B cell (primary cell): ENCODE measurements around the gene PNMA6A. TPM values are rescaled to one million over a fixed set of nuclear protein-coding genes. Genes with fewer than 3 reads are reported as not detected.
"Not testable (repeated sequence)": the region's sequence is repeated elsewhere in the genome, so short reads cannot be mapped to it uniquely, and the experiment has no call there.

Source experiments
- ATAC-seq: fragments of 200-7000 bp; cut with Tn5 transposase; one replicate; pipeline ENCODE4 v1.10.0; 2021; ENCODE audit warnings: low read depth, mild to moderate bottlenecking, moderate number of reproducible peaks, moderate library complexity
- CTCF ChIA-PET: fragments of 350-600 bp; sonication (Branson Sonifier 250); formaldehyde crosslinking; loops from one replicate; lab custom pipeline; 2021; ENCODE audit warnings: antibody characterized with exemption, inconsistent platforms; lab: Charles Lee
- POLR2A ChIA-PET: fragments of 350-600 bp; sonication (Branson Sonifier 250); formaldehyde crosslinking; loops from one replicate; lab custom pipeline; 2021; ENCODE audit warnings: antibody characterized with exemption; lab: Charles Lee
- DNase-seq: peaks from one replicate; pipeline ENCODE4 v3.0.0; 2013
- H2AFZ ChIP-seq: 2 replicates; pipeline ENCODE4 v1.6.1; 2012; ENCODE audit warnings: mild to moderate bottlenecking, low read depth, low read length; ENCODE audit not compliant: insufficient read depth, poor library complexity, severe bottlenecking
- H3K27ac ChIP-seq, 2 donors: 1 replicate in 1 of 2; 2 replicates in 1 of 2; pipeline ENCODE4 v1.5.1; 2012 to 2013; ENCODE audit warnings: low read length in 2 of 2, mild to moderate bottlenecking in 2 of 2, moderate library complexity in 1 of 2
- H3K27me3 ChIP-seq, 4 experiments: fragments of 200-600 bp in 1 of 4; sonication (generic) in 1 of 4; replicated peaks in 1 of 4; 1 replicate in 2 of 4; 2 replicates in 2 of 4; pipeline versions ENCODE4 v1.6.1 to v1.7.0; 2013 to 2016; ENCODE audit warnings: low read length in 3 of 4, mild to moderate bottlenecking in 2 of 4, mixed read lengths in 1 of 4, moderate library complexity in 1 of 4; ENCODE audit not compliant: insufficient read depth in 4 of 4, control insufficient read depth in 3 of 4; ENCODE audit errors: control extremely low read depth in 1 of 4
- H3K36me3 ChIP-seq, 2 experiments: replicated peaks in 1 of 2; 1 replicate in 1 of 2; 2 replicates in 1 of 2; pipeline versions ENCODE4 v1.6.1 to v1.7.1; 2013; ENCODE audit warnings: low read length in 1 of 2; ENCODE audit not compliant: insufficient read depth in 2 of 2, control insufficient read depth in 1 of 2; ENCODE audit errors: control extremely low read depth in 1 of 2, extremely low read depth in 1 of 2
- H3K4me1 ChIP-seq, 2 donors: fragments of 200-600 bp in 1 of 2; sonication (generic) in 1 of 2; 1 replicate in 1 of 2; 2 replicates in 1 of 2; pipeline versions ENCODE4 v1.5.1 to v1.6.1; 2013 to 2017; ENCODE audit warnings: low read length in 2 of 2; ENCODE audit not compliant: control insufficient read depth in 2 of 2, insufficient read depth in 2 of 2
- H3K4me2 ChIP-seq: replicated peaks from 2 replicates; pipeline ENCODE3; 2012; ENCODE audit warnings: mild to moderate bottlenecking, low read depth, low read length; ENCODE audit not compliant: poor library complexity, severe bottlenecking
- H3K4me3 ChIP-seq, 5 experiments: fragments of 200-600 bp in 1 of 5; sonication (generic) in 1 of 5; 1 replicate in 3 of 5; 2 replicates in 2 of 5; pipeline versions ENCODE4 v1.5.1 to v1.7.0; 2011 to 2016; ENCODE audit warnings: low read length in 4 of 5, mild to moderate bottlenecking in 4 of 5, low read depth in 2 of 5, control low read depth in 1 of 5, moderate library complexity in 1 of 5; ENCODE audit not compliant: insufficient read depth in 1 of 5; ENCODE audit errors: control extremely low read depth in 1 of 5, extremely low read depth in 1 of 5
- H3K79me2 ChIP-seq: fragments of 200-600 bp; sonication (generic); one replicate; pipeline ENCODE4 v1.6.0; 2016; ENCODE audit warnings: low read length; ENCODE audit not compliant: control insufficient read depth, insufficient read depth
- H3K9ac ChIP-seq: fragments of 200-600 bp; sonication (generic); 2 replicates; pipeline ENCODE4 v1.6.1; 2017; ENCODE audit warnings: mild to moderate bottlenecking, low read length, moderate library complexity
- H3K9me3 ChIP-seq, 3 donors: one replicate each; pipeline versions ENCODE4 v1.6.1 to v1.7.1; 2013; ENCODE audit warnings: low read length in 2 of 3; ENCODE audit not compliant: control insufficient read depth in 2 of 3, insufficient read depth in 1 of 3; ENCODE audit errors: control extremely low read depth in 1 of 3
- H4K20me1 ChIP-seq: 2 replicates; pipeline ENCODE4 v1.6.0; 2012; ENCODE audit warnings: mild to moderate bottlenecking, low read length; ENCODE audit not compliant: insufficient read depth, control insufficient read depth, poor library complexity, severe bottlenecking
- H3K27ac Mint-ChIP-seq: one replicate; pipeline ENCODE4 v1.8.0; 2021; ENCODE audit warnings: mixed read lengths
- H3K27me3 Mint-ChIP-seq: one replicate; pipeline ENCODE4 v1.8.0; 2021; ENCODE audit warnings: mixed read lengths
- H3K4me1 Mint-ChIP-seq: one replicate; pipeline ENCODE4 v1.8.0; 2021; ENCODE audit warnings: mixed read lengths
- H3K4me3 Mint-ChIP-seq: one replicate; pipeline ENCODE4 v1.8.0; 2021; ENCODE audit warnings: mixed read lengths
- H3K9me3 Mint-ChIP-seq: one replicate; pipeline ENCODE4 v1.8.0; 2022; ENCODE audit warnings: mixed read lengths; ENCODE audit not compliant: insufficient read depth
- EZH2 ChIP-seq: IDR thresholded peaks from 2 replicates; pipeline ENCODE4 v1.6.1; 2012; ENCODE audit warnings: borderline replicate concordance, low read depth, mild to moderate bottlenecking, moderate library complexity, low read length; ENCODE audit not compliant: insufficient read depth, poor library complexity, severe bottlenecking
- WGBS: methylation state at CpG from one replicate; pipeline ENCODE4 v1.1.5; 2013; ENCODE audit warnings: missing lambda C conversion rate; ENCODE audit not compliant: insufficient coverage; 5-methylcytosine and 5-hydroxymethylcytosine counted together
- intact Hi-C: fragments of 100-400 bp; cut with micrococcal nuclease; formaldehyde crosslinking; loops from one replicate; pipeline ENCODE4 v1.10.0; 2022
- polyA plus RNA-seq: library from polyadenylated mRNA; depleted of rRNA; stranded (reverse); fragments of >200 nt; gene quantifications from 2 replicates; pipeline ENCODE4 v1.2.3, GENCODE V29; 2012
- total RNA-seq, 2 donors: library from RNA; stranded (reverse); fragments of 120-200 nt in 1 of 2; gene quantifications; 1 replicate in 1 of 2; 2 replicates in 1 of 2; pipeline versions ENCODE4 v1.2.3 to v1.2.4, GENCODE V29; 2013 to 2022
- TF ChIP-seq, protein P1 (sequence below): fragments of 200-600 bp; IDR thresholded peaks from one replicate; pipeline ENCODE4 v1.8.0; 2022; ENCODE audit warnings: antibody characterized with exemption, mild to moderate bottlenecking

The PNMA6A gene
- total and polyA plus RNA-seq, 2 donors (not counting 1 experiment from before 2014, with no cell fraction given): 0.12 to 0.20 TPM

DNA sequence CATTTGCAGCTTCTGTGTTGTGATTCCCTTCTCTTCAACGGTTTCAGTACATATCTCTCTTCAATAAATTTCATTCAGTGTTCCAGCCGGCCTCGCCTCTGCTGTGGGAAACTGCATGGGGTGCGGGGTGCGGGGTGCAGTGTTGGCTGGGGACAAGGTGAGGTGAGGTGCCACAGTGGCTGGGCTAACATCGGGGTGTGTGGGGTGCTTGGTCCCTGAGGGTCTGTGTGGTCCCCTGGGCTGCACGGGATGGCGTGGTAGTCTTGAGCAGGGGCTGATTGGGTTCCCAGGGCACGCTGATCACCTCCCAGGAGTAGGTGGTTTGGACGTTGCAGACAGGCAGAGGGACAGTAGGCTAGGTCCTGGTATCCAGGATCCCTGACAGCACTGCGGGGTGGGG lies 2.7 kb downstream of the PNMA6A start:
- no peak overlapping the region for H3K4me2 ChIP-seq
- Mint-ChIP-seq H3K27me3 (peaks cover 3% of the 10 kb centered on the region), H3K4me3 (no peak overlapping the region), H3K9me3 (no peaks in the 10 kb centered on the region), H3K4me1 (no peaks in the 10 kb centered on the region), H3K27ac (no peak overlapping the region)
- no peaks in the 10 kb centered on the region for H3K27me3 ChIP-seq
- no peaks in the 10 kb centered on the region for H3K9me3 ChIP-seq
- 98% methylated on average over 4 of the region's 11 CpGs for WGBS
- intact Hi-C loops: no loop called here
- H3K4me3 ChIP-seq: no peak overlapping the region
- POLR2A ChIA-PET: no interaction called here
- H3K27ac ChIP-seq: no peak overlapping the region
- no peak for DNase-seq
- no peak for ATAC-seq
- TF ChIP-seq, protein P1, sequence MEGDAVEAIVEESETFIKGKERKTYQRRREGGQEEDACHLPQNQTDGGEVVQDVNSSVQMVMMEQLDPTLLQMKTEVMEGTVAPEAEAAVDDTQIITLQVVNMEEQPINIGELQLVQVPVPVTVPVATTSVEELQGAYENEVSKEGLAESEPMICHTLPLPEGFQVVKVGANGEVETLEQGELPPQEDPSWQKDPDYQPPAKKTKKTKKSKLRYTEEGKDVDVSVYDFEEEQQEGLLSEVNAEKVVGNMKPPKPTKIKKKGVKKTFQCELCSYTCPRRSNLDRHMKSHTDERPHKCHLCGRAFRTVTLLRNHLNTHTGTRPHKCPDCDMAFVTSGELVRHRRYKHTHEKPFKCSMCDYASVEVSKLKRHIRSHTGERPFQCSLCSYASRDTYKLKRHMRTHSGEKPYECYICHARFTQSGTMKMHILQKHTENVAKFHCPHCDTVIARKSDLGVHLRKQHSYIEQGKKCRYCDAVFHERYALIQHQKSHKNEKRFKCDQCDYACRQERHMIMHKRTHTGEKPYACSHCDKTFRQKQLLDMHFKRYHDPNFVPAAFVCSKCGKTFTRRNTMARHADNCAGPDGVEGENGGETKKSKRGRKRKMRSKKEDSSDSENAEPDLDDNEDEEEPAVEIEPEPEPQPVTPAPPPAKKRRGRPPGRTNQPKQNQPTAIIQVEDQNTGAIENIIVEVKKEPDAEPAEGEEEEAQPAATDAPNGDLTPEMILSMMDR: no peak
- no peak for TF ChIP-seq EZH2
- no peaks in the 10 kb centered on the region for H4K20me1 ChIP-seq
- H3K4me1 ChIP-seq: no peaks in the 10 kb centered on the region
- H3K79me2 ChIP-seq: no peaks in the 10 kb centered on the region
- CTCF ChIA-PET: no interaction called here
- no peak overlapping the region for H3K9ac ChIP-seq
- no peaks in the 10 kb centered on the region for H3K36me3 ChIP-seq
- no peak overlapping the region for H2AFZ ChIP-seq

DNA sequence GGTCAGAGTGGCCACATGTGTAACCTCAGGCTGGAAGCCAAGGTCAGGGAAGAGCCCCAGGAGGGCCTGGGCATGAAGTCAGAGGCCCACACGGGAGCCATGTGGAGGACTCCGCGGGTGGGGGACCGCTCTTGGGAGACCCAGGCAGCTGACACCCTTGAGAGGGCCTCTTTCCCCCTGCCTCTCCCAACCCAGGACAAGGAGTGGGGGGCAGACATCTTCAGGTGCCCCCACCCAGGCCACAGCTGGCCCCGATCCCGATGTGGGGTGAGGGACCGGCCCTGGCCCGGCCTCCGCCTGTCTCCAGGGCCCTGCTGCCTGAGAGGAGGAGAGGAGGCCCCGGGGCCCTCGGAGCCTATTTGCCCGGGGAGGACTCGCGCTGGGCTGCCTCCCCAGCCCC lies 3.1 kb downstream of the PNMA6A start:
- Mint-ChIP-seq H3K4me1 (no peaks in the 10 kb centered on the region), H3K4me3 (no peak overlapping the region), H3K27ac (no peak overlapping the region), H3K27me3 (peaks cover 3% of the 10 kb centered on the region), H3K9me3 (no peaks in the 10 kb centered on the region)
- WGBS: no CpG with 5 or more reads among the region's 14 CpGs
- intact Hi-C loops: no loop called here
- Histone ChIP-seq H3K27me3 (no peaks in the 10 kb centered on the region), H3K4me1 (no peaks in the 10 kb centered on the region), H2AFZ (no peak overlapping the region), H3K9ac (no peak overlapping the region), H3K79me2 (no peaks in the 10 kb centered on the region), H3K4me3 (no peak overlapping the region), H3K9me3 (no peaks in the 10 kb centered on the region), H3K36me3 (no peaks in the 10 kb centered on the region), H4K20me1 (no peaks in the 10 kb centered on the region), H3K4me2 (no peak overlapping the region), H3K27ac (no peak overlapping the region)
- ChIA-PET CTCF (no interaction called here), POLR2A (no interaction called here)
- no peak for ATAC-seq
- TF ChIP-seq, protein P1: no peak
- no peak for TF ChIP-seq EZH2
- DNase-seq: no peak

DNA sequence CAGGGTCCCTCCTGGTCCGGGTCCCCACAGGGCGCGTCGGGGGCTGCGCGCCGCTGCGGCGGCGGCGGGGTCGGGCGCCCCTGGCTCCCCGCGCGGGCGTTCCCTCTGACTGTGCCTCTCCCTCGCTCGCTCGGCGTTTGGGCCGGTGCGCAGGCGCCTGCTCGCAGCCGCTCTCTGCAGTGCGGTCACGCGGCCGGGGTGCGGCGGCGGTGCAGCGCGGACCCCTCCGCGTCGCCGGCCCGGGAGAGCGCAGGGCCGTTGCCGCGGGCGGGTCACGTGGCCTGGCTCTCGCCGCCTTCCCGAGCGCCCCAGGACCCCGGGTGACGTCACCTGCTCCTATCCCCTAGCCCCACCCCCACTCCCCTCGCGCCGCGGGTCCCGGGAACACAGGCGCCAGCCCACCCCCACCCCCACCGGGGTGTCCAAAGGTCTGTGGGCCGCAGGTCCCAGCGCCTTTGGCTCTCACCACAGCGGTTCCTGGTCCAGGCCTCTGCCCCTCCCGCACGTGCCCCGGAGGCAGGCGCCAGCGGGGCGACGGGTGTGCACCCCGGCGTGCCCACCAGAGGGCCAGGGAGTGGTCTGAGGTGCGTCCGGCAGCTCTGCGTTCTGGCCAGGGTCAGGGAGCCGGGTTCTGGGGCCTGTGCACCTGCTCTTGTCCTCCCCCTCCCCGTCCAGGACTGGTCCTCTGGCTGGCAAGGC lies 5.3 kb downstream of the PNMA6A start:
- H3K9me3 ChIP-seq, H3K27me3 Mint-ChIP-seq, H3K9ac ChIP-seq, H3K27ac Mint-ChIP-seq, H3K4me1 ChIP-seq, H3K4me3 ChIP-seq, H3K4me3 Mint-ChIP-seq, H3K4me2 ChIP-seq, H3K36me3 ChIP-seq, H3K4me1 Mint-ChIP-seq, H3K9me3 Mint-ChIP-seq, intact Hi-C loops, H3K79me2 ChIP-seq, H3K27me3 ChIP-seq, H2AFZ ChIP-seq, CTCF ChIA-PET, H4K20me1 ChIP-seq, DNase-seq, H3K27ac ChIP-seq, POLR2A ChIA-PET: not testable (repeated sequence)
- no CpG with 5 or more reads among the region's 76 CpGs for WGBS
- ATAC-seq: peak; percentile 66
